Upper lobe of left lung (tissue), 4 donors: ENCODE data around the gene ABCD3.
"Not testable (repeated sequence)": the region's sequence is repeated elsewhere in the genome, so short reads cannot be mapped to it uniquely, and the experiment has no call there.

ENCODE experiments used
- POLR2A ChIP-seq, 4 donors: fragments of 450-650 bp; IDR thresholded peaks; one replicate each; pipeline ENCODE4 v1.5.1; 2016 to 2017; ENCODE audit warnings: antibody characterized with exemption in 4 of 4, mild to moderate bottlenecking in 2 of 4
- TF ChIP-seq, protein P1 (sequence below), 6 experiments: fragments of 450-650 bp in 4 of 6; fragments of 200-600 bp in 2 of 6; sonication (generic) in 2 of 6; IDR thresholded peaks; one replicate each; pipeline ENCODE4 v1.5.1; 2016 to 2019; ENCODE audit warnings: antibody characterized with exemption in 6 of 6

DNA sequence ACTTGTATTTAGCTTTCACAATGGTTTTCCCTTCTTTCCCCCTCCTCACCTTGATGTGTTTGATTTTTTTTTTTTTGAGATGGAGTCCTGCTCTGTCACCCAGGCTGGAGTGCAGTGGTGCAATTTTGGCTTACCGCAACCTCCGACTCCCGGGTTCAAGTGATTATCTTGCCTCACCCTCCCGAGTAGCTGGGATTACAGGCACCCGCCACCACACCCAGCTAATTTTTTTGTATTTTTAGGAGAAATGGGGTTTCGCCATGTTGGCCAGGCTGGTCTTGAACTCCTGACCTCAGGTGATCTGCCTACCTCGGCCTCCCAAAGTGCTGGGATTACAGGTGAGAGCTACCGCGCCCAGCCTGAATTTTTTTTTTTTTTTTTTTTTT lies 8.3 kb downstream of the ABCD3 start:
- not testable (repeated sequence) for TF ChIP-seq POLR2A (IDR thresholded peaks at IDR 0.05)
- TF ChIP-seq, protein P1, sequence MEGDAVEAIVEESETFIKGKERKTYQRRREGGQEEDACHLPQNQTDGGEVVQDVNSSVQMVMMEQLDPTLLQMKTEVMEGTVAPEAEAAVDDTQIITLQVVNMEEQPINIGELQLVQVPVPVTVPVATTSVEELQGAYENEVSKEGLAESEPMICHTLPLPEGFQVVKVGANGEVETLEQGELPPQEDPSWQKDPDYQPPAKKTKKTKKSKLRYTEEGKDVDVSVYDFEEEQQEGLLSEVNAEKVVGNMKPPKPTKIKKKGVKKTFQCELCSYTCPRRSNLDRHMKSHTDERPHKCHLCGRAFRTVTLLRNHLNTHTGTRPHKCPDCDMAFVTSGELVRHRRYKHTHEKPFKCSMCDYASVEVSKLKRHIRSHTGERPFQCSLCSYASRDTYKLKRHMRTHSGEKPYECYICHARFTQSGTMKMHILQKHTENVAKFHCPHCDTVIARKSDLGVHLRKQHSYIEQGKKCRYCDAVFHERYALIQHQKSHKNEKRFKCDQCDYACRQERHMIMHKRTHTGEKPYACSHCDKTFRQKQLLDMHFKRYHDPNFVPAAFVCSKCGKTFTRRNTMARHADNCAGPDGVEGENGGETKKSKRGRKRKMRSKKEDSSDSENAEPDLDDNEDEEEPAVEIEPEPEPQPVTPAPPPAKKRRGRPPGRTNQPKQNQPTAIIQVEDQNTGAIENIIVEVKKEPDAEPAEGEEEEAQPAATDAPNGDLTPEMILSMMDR (IDR thresholded peaks at IDR 0.05), result not testable (repeated sequence)
